HG03064 (cell line): ENCODE data around the gene ASTN2.
"Not testable (repeated sequence)": the region's sequence is repeated elsewhere in the genome, so short reads cannot be mapped to it uniquely, and the experiment has no call there.

Source experiments
- ATAC-seq: cut with Tn5 transposase; IDR thresholded peaks from one replicate; pipeline ENCODE4 v1.9.1; 2021; ENCODE audit warnings: low read depth; ENCODE audit not compliant: unreplicated experiment

The ASTN2 gene

DNA sequence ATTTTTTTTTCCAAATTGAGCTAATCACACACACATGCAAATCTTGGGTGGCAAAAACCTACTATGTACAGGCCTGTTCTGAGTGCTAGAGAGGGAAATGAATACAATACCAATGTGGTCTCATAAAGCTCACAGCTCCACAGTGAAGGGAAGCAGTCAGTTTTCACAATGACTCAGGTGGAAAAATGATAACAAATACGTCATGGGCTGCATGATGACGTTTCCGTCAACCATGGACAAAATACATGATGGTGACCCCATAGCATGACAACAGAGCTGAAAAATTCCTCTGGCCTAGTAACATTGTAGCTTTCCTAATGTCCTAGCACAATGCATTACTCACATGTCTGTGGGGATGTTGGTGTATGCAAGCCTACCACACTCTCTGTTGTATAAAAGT, 475.2 kb downstream of the ASTN2 start:
- ATAC-seq = no peak

DNA sequence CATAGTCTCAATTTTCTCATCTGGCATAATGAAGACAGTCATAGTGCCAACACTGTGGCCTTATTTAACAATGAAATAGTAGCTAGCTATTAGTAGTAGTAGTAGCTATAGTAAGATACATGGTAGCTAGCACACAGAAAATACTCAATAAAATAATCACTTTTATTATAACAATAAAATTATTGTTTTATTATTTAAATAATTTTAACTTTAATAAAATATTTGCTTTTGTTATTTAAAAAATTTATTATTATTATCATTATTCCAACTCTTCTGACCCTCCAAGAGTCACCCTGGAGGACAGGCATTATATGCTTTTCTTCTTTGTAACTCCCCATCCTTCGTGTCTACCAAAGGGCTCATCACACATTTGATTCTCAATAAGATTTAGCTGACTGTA, 475.7 kb downstream of the ASTN2 start:
- no peak for ATAC-seq

DNA sequence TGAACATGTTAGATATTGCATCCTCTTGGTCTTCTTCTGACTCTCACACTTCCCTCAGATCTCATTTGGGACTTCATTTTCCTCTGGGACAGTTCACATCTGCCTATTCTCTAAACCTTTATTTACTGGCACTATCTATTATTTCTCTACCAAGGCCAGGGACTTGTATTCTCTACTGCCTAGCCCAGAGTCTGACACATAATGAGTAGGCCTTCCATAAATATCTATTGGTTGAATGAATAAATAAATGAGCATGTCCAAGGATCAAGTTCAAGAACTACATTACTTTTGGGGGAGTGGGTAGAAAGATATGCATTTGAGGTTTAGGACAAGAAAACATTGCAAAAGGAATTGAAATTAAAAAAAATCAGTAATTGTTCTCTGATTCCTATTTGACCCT, 477.5 kb downstream of the ASTN2 start:
- no peak for ATAC-seq

DNA sequence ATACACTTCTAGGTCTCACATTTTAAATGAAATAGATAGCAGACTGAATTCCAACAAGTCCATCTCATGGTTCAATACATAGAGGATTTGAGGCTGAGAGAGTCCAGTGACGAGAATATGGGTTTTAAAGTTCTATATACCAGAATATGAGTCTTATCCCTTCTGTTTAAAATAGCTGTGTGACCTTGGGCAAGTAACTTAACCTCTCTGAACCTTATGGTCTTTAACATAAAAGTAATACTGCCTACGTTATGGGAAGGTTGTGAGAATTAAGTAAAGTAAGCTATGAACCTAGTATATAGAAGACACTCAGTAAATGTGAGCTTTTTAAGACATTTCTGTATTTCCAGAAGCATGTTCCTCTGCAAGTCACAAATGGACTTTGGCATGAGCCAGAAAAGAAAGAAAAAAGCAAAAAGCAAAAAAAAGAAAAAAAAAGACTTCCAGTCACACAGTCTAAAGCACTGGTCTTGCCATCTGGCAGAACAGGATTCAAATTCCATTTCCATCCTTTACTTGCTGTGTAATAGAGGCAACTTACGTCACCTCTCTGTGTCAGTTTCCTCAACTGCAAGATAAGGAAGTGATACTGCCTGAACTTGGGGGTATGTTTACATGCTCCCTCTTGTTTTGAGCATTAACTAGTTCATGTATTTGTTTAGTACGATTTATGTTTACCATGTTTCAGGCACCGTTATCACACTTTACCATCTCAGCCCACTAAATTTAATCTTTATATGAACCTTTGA, 479.5 kb downstream of the ASTN2 start:
- ATAC-seq = no peak

DNA sequence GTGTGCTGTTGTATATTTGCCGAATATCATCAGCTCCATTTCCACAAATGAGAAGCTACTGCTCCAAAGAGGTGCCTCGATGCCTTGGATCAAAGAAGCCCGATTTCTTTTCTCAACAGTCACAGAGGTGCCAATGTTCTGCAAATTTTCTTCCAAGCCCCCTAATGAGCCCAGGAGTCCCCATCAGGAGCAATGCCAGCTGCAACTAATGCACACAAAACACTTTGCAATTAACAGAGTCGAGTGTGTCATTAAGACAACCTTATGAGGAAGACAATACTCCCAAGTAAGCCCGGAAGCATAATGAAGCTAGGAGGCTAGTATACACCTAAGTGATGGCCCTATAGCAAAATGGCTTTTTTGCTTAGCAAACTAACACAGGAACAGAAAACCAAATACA, 480.7 kb downstream of the ASTN2 start:
- ATAC-seq = no peak

DNA sequence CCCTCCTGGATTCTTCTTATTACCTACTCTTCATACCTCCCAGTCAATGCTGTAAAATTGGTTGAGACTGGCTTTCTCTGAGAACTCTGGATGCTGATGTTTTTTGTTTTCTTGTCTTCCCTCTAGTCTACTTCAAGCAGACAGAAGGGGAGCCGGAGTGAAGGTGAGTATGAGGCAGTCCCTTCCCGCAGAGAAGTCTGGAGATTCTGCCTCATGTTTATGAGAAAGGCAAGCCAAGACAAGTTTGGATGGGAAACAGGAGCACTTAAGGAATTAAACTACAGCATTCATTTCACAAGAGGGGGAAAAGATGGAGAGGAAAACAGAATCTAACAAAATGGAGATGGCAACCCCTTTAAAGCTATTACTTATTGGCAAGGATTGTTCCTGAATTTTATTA, 481.6 kb downstream of the ASTN2 start:
- no peak for ATAC-seq

DNA sequence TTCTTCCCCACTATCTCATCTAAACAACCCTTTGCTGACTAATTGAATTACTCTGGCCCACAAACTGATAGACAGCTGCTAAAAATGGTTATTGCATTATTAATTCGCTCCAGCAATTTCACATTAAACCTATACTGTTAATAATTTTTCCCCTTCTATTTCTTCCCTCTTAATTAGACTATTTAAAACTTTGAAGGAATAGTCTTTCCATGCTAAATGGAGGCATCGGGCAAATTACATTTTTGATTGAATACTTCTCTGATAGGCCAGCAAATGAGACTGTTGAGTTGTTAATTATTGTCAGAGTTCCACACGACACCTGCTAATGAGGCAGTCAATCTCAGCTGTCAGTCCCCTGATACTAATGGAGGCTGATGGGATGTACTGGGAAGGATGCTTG, 485.2 kb downstream of the ASTN2 start:
- no peak for ATAC-seq

DNA sequence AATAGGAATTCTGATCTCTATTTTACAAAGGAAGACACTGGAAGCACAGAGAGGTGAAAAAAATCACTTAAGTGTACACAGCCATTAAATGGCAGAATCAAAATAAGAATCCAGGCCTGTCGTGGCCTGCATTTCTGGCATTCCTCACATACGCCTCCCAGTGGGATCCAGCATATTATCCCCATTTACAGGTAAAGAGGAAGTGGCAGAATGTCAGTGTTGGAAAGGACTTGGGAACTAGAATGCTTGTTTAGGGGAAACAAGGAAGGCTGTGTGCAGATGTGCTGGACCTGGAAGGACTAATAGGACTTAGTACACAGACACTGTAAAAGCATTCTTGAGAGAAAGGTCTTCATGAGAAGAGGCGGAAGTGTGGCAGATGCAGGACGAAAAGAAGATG, 486.0 kb downstream of the ASTN2 start:
- ATAC-seq = no peak

DNA sequence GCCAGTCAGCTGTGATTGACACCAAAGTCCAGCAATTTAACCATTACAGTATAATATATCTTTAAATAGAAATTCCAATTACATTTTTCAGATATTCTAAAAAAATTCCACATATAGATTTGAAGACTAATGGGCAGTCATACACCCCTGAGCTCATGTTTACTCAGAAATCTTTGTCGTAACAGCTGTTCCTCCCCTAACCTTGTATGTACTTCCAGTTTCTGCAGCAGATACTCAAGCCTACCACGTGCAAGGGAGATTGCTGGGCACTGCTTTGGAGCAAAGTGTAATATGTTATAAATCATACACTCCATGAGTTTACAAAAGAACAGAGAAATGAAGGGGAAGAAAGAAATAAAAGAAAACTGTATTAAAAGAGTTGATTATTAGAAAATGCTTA, 486.6 kb downstream of the ASTN2 start:
- no peak for ATAC-seq

DNA sequence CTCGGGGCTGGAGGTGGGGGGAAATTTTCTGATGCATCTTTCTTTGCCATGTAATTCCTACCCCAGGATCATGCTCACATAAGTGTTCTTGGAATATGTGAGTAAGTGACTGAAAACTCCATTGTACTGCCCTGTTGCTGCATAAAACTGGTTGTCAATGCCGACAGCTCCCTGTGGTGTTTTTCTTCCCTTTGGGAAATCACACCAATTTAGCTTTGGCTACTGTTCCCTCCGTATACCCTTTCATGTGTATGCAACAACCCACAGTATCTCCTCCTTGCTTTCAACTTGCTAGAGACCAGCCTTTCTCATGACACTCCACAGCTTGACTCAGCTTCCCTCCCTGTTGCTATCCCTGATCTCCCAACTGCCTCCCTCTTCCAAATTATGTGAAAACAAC, 487.1 kb downstream of the ASTN2 start:
- ATAC-seq = no peak

DNA sequence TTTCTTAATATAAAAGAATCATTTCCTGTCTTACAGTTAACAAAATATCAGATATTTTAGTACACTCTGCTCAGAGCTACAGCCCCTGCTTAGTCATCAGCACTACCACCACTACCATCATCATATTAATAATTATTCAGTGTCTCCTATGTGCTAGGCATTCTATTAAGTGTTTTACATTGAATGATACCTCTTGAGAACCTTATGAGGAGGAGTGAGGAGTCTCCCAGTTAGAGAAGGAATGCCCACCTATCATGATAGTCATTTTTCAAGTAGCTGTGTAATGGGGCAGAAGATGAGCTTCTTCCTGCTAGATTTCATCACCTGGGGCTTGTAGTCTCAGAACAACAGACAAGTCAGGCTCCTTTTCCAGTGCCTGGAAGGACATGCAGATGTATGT, 489.7 kb downstream of the ASTN2 start:
- no peak for ATAC-seq

DNA sequence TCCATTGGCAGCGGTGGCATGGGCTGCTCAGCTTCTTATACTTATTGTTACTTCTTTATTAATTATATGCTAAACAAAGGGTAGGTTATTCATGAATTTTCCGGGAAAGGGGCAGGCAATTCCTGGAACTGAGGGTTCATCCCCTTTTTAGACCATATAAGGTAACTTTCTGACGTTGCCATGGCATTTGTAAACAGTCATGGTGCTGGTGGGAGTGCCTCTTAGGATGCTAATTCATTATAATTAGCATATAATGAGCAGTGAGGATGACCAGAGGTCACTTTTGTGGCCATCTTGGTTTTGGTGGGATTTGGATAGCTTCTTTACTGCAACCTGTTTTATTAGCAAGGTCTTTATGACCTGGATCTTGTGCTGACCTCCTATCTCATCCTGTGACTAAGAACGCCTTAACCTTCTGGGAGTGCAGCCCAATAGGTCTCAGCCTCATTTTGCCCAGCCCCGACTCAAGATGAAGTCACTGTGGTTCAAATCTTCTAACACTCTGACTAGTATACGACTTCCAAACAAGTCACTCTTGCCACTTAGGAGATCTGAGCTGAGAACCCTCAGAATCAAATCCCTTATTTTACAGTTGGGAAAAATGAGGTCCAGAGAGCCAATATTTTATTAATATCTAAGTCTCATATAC, 490.3 kb downstream of the ASTN2 start:
- no peak for ATAC-seq

DNA sequence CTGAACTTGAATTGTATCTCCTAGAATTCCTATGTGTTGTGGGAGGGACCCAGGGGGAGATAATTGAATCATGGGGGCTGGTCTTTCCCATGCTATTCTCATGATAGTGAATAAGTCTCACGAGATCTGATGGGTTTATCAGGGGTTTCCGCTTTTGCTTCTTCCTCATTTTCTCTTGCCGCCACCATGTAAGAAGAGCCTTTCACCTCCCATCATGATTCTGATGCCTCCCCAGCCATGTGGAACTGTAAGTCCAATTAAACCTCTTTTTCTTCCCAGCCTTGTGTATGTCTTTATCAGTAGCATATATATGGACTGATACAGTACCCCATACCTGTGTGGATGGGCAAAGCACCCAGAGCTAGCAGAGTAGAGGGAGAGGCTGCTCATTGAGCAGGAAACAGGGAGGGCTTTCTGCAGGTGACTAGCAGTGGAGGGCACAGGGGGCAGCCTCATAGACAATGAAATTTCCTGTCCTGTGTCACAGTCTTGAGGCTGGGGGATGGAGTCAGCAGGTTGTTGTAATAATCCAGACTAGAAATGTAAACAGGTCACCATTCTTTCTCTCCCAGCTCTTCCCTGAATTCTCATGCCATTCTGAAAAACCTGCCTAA, 496.9 kb downstream of the ASTN2 start:
- ATAC-seq = not testable (repeated sequence)

DNA sequence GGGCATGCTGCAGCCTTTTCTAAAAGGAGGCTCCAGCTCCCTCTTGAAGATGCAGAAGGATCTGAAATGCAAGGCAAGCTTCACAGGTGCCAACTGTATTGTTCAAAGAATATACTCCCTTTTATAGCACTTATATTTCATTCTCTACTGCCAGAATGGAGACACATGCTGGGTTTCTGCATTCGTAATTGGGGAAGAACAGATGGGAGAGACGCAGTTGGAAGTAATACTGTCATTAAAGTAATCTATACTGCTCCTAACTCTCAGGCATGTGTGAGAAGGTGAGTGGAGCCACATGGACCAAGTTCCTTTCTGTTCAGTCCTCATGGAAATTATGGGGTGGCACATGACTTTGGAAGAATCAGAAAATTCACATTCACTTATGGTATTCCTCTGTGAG, 501.3 kb downstream of the ASTN2 start:
- no peak for ATAC-seq

DNA sequence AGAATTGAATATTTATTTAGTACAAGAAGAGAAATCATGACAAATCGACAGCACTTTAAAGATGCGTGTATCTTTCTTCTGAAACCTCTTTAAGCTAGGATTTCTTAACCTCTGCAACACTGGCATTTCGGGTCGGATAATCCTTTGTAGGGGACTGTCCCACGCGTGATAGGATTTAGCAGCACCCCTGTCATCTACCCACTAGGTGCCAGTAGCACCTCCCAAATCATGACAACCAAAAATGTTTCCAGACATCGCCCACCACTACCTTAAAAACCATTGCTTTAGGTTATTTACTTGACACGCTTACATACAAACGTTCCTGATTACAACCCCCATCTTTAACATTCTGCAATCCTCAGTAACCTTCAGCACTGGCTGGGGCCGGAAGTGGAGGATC, 504.7 kb downstream of the ASTN2 start:
- ATAC-seq = no peak

DNA sequence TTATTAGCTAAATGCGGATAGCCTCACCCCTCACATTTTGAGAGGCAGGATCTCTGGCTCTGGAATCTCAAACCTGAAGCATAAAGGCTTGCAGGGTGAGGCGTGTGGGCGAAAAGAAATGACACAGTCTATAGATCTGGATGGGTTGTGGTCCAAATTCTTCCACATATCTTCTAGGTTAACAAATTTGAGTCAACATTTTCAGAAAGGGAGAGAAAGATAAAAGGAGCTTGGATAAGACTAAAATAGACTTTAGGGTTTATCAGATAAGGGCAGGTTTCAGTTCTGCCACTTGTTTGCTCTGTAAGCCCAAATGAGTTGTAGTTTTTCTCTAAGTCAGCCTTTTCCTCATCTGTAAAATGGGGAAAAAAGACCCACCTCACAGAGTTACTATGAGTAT, 506.9 kb downstream of the ASTN2 start:
- no peak for ATAC-seq

DNA sequence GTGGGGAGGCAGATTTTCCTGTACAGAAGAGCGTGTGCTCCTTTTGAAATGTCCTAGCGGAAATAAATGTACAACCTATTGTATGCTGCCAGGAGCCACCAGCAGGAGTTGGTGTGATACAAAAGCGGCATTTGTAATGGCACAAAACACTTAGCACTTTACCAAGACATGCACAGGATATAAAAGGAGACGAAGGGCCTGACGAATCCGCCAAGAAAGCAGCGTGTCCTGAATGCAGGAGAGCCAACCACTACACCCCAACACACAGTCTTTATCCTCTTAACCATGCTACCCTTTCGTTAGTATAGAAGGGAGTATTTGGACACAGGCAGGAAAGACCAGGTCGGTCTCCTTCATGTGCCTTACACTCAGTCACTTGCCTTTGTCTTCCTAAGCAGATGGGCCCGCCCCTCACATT, 509.7 kb downstream of the ASTN2 start:
- no peak for ATAC-seq

DNA sequence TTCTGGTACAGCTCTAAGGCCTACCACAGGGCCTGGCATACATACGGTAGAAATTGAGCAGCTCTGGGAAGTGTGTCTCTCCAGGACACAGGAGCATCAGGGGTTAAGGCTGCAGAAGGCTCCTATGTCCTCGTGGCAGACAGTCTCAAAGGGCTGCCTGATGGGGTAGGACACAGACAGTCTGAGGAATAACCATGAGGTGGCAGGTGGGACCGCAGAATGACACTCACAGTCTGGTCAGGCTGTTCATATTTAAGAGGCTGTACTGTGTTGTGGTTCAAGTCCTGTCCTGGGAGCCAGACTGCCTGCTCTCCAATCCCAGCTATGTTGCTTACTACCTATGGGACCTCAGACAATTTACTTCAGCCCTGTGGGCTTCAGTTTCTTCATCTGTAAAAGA, 510.7 kb downstream of the ASTN2 start:
- no peak for ATAC-seq

DNA sequence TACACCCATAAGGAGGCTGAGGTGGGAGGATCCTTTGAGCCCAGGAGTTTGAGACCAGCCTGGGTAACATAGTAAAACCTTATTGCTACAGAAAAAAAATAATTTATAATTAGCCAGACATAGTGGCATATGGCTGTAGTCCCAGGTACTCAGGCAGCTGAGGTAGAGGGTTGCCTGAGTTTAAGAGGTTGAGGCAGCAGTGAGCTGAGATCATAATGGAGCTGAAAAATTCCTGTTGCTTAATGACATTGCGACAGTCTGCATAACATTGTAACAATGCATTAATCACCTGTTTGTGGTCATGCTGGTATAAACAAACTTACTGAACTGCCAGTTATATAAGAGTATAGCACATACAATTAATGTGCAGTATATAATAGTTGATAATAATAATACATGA, 513.6 kb downstream of the ASTN2 start:
- ATAC-seq = no peak

DNA sequence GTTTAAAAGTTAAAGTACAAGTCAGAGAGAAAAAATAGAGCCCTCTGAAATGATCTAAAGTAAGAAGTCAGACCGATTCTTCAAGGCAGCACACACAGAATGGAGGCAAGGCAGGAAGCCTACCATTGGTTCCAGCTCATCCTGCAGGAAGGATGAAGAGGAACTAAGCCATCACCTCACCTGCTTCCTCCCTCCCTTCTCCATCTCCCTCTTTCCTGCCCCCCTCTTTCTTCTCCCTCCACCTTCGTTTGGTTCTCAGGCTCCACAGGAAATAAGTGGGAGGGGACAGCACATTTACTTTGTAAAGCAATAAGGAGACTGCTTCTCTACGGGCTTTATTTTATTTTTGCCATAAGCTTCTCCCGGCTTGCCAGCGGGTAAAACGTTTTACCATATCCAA, 514.3 kb downstream of the ASTN2 start:
- ATAC-seq = no peak

DNA sequence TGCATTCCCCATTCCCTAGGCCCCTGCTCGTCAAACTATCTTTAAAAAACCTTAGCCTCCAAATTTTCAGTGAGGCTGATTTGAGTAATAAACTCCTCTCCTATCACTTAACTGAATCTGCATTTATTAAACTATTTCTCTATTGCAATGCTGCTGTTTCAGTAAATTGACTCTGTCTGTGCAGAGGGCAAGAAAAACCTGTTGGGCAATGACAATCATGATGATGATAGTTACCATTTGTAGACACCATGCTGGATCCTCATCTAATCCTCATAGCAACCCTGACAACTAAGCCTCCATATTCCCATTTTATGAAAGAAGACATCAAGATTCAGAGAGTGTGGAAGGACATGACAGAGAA, 514.9 kb downstream of the ASTN2 start:
- no peak for ATAC-seq

DNA sequence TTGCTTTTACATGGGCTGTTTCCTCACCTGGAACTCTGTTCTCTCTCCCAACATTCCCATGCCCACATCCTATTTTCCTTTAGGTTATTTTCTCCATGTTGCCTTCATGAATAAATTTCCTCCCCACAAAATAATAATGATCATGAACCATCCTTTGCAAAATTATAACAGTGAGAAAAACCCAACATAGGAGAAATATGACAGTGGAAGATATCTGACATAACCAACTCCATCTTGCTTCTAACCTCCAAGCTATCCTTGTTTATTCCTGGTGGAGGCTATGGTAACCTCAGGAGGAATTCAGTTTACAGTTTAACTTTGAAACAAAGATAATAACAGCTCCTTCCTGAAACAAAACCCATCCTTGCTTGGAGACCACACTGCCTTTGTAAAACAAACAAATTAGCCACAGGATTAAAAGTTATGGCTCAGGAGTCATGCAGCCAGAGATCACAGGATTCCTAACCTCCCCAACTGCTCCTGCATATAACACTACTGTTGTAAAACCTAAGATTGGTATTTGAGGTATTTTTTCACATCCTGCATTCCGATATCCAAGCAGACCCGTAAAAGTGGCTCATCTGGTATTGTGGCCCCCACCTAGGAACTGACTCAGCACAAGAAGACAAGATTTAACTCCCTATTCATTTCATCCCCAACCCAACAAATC, 515.4 kb downstream of the ASTN2 start:
- ATAC-seq = no peak
